ENCODE data around the gene ZNF629. TPM values are rescaled to one million over a fixed set of nuclear protein-coding genes. Genes with fewer than 3 reads are reported as not detected.
A peak's percentile ranks its signal among the peaks of the same experiment; 100 is the strongest.

Gene ZNF629
- total RNA-seq, 1 donor from 2014 or later, result 21.1 TPM

DNA sequence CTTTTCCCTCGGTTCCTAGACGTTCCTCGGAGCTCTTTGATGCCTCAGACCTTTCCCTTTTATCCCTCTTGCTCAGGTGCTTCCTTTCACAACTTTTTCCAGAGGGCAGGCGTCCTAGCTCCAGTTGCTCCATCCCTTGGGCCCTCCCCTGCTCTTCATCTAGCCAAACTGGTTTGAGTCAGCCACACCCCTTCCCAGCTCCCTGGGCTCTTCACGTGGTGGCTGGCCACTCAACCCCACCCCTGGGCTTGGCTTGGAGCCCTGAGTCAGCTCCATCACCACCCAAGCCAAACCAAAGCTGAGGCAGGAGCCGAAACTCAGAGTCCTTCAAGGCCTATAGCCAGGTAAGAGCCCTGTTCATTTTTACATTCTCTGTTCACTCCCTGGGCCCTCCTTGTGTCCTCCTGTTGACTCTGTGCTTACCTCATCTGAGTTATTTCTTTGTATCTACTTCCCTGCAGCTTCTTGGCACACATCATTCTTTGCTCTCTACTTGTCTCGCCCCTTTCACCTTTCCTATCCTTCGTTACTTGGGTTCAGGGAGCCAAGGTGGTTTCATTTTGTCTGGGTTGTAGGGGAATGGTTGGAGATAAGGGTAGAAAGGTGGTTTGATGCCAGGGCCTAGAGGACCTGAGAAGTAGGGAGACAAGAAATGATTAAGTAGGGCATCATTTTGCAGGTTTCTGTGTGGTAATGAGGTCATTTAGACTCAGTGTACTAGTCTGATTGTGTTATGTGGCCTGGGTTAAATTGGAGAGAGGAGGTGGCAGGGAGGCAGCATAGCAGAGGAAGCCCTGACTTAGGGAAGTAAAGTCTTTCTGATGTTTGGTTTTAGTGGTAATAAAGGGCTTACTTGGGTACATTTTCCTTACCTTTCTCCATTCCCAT is 46.4 kb downstream of the ZNF629 start:
- no peaks in the 10 kb centered on the region for H3K9me3 ChIP-seq (replicated peaks)
- H3K27me3 ChIP-seq (ENCODE audit: low read depth), result no peaks in the 10 kb centered on the region
- intact Hi-C loops (cut with micrococcal nuclease), result no loop called here
- H3K36me3 ChIP-seq, result peaks cover 57% of the 10 kb centered on the region
- H3K4me3 ChIP-seq, result peak overlapping the region; percentile 22
- TF ChIP-seq CTCF (IDR thresholded peaks at IDR 0.05; ENCODE audit: borderline replicate concordance), result no peak
- peaks cover 31% of the 10 kb centered on the region for H3K4me1 ChIP-seq
- peak overlapping the region; percentile 56 for H3K27ac ChIP-seq (replicated peaks)
- DNase-seq, result peak; percentile 86

- H3K27ac ChIP-seq (replicated peaks), result no peak overlapping the region
- no peaks in the 10 kb centered on the region for H3K27me3 ChIP-seq (ENCODE audit: low read depth)
- no peak for TF ChIP-seq CTCF (IDR thresholded peaks at IDR 0.05; ENCODE audit: borderline replicate concordance)
- H3K4me1 ChIP-seq, result peaks cover 28% of the 10 kb centered on the region
- H3K4me3 ChIP-seq, result no peak overlapping the region
- H3K9me3 ChIP-seq (replicated peaks), result no peaks in the 10 kb centered on the region
- intact Hi-C loops (cut with micrococcal nuclease), result no loop called here
- no peak for DNase-seq
- peaks cover 58% of the 10 kb centered on the region for H3K36me3 ChIP-seq
Measured at GRCh38 chr16:30738984-30739951, 47.7 kb downstream of the ZNF629 start.

GRCh38 chr16:30737794-30738648 is 49.0 kb downstream of the ZNF629 start:
- Histone ChIP-seq H3K4me3 (no peak overlapping the region), H3K4me1 (peaks cover 28% of the 10 kb centered on the region), H3K36me3 (peaks cover 69% of the 10 kb centered on the region), H3K27ac (replicated peaks) (no peak overlapping the region), H3K27me3 (ENCODE audit: low read depth) (no peaks in the 10 kb centered on the region), H3K9me3 (replicated peaks) (no peaks in the 10 kb centered on the region)
- intact Hi-C loops (cut with micrococcal nuclease), result no loop called here
- DNase-seq, result no peak
- TF ChIP-seq CTCF (IDR thresholded peaks at IDR 0.05; ENCODE audit: borderline replicate concordance), result no peak

DNA sequence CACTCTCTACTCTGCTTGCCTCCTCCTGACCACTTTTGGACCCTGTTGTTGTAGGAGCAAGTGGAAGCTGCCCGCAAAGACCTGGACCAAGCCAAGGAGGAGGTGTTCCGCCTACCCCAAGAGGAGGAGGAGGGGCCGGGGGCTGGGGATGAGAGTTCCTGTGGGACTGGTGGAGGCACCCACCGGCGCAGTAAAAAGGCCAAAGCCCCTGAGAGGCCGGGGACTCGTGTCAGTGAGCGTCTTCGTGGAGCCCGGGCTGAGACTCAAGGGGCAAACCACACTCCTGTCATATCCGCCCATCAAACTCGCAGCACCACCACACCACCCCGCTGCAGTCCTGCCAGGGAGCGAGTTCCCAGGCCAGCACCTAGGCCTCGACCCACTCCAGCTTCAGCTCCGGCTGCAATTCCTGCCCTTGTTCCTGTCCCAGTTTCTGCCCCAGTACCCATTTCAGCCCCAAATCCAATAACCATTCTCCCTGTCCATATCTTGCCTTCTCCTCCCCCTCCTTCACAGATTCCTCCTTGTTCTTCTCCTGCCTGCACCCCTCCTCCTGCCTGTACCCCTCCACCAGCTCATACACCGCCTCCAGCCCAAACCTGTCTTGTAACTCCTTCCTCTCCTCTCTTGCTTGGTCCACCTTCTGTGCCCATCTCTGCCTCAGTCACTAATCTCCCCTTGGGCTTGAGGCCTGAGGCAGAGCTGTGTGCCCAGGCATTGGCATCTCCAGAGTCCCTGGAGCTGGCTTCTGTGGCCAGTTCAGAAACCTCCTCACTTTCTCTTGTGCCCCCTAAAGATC is 49.8 kb downstream of the ZNF629 start:
- Histone ChIP-seq H3K4me1 (peaks cover 28% of the 10 kb centered on the region), H3K27me3 (ENCODE audit: low read depth) (no peaks in the 10 kb centered on the region), H3K36me3 (peaks cover 77% of the 10 kb centered on the region), H3K4me3 (no peak overlapping the region), H3K9me3 (replicated peaks) (no peaks in the 10 kb centered on the region), H3K27ac (replicated peaks) (no peak overlapping the region)
- intact Hi-C loops (cut with micrococcal nuclease), result no loop called here
- DNase-seq, result no peak
- TF ChIP-seq CTCF (IDR thresholded peaks at IDR 0.05; ENCODE audit: borderline replicate concordance), result no peak

All from left ventricle myocardium inferior (tissue), 1 donor.